K562 (cell line): ENCODE measurements around the gene OOSP3. TPM values are rescaled to one million over a fixed set of nuclear protein-coding genes. Genes with fewer than 3 reads are reported as not detected.

Experiments used
- ATAC-seq: fragments of 200-7000 bp; cut with Tn5 transposase; 3 replicates; pipeline ENCODE4 v1.9.1; 2020; ENCODE audit warnings: moderate library complexity
- BruUV-seq: library from RNA; stranded (reverse); fragments of 400-500 nt; replicated peaks from 2 replicates; lab custom pipeline; 2021; lab: Mats Ljungman, UMichigan
- CTCF ChIA-PET: fragments of 300-600 bp; formaldehyde crosslinking; extraction: SDS; loops from one replicate; lab custom pipeline; 2021; ENCODE audit warnings: low intra/inter-chr PET ratio; lab: Yijun Ruan, JAX
- POLR2A ChIA-PET: fragments of 300-600, 350-650 bp; sonication (Branson Sonifier 250); formaldehyde crosslinking; extraction: SDS; loops from one replicate; lab custom pipeline; 2021; ENCODE audit warnings: antibody characterized with exemption, inconsistent platforms; lab: Yijun Ruan, JAX
- DNase-seq, 4 experiments: peaks; one replicate each; pipeline versions ENCODE4 v3.0.0 to v3.0.0-alpha.2; 2011 to 2018; ENCODE audit warnings: low spot score in 3 of 4, mixed read lengths in 3 of 4; ENCODE audit errors: extremely low read depth in 1 of 4
- FAIRE-seq: peaks from 2 replicates; lab custom pipeline; 2011; peaks lifted over from hg19 to GRCh38; lab: Jason Lieb, UNC
- H2AFZ ChIP-seq: 2 replicates; pipeline ENCODE4 v1.6.0; 2011; ENCODE audit warnings: low read depth, low read length, control low read depth, inconsistent platforms
- H3K27ac ChIP-seq: fragments of 200-600 bp; 3 replicates; pipeline ENCODE4 v1.8.0; 2011; ENCODE audit warnings: low read depth, mild to moderate bottlenecking, control low read depth, inconsistent platforms, low read length, moderate library complexity, mixed read lengths; ENCODE audit errors: extremely low read depth
- H3K27me3 ChIP-seq, 2 experiments: fragments of 300-600 bp in 1 of 2; 2 replicates in 1 of 2; 3 replicates in 1 of 2; pipeline versions ENCODE4 v1.6.0 to v1.8.0; 2011; ENCODE audit warnings: inconsistent platforms in 2 of 2, low read length in 2 of 2, mild to moderate bottlenecking in 1 of 2, mixed read lengths in 1 of 2, moderate library complexity in 1 of 2; ENCODE audit not compliant: control insufficient read depth in 2 of 2, insufficient read depth in 2 of 2
- H3K36me3 ChIP-seq: fragments of 300-600 bp; 3 replicates; pipeline ENCODE4 v1.8.0; 2011; ENCODE audit warnings: mild to moderate bottlenecking, low read length, inconsistent platforms; ENCODE audit not compliant: control insufficient read depth, insufficient read depth
- H3K4me1 ChIP-seq, 2 experiments: fragments of 200-600 bp in 1 of 2; replicated peaks in 1 of 2; 2 replicates in 1 of 2; 3 replicates in 1 of 2; pipeline versions ENCODE4 v1.5.1 to v1.8.0; 2011; ENCODE audit warnings: inconsistent platforms in 2 of 2, low read length in 2 of 2, mild to moderate bottlenecking in 1 of 2, mixed read lengths in 1 of 2, moderate library complexity in 1 of 2; ENCODE audit not compliant: control insufficient read depth in 2 of 2, insufficient read depth in 2 of 2
- H3K4me2 ChIP-seq: 2 replicates; pipeline ENCODE4 v1.6.1; 2011; ENCODE audit warnings: low read length, control low read depth, inconsistent platforms, mixed read lengths; ENCODE audit not compliant: insufficient read depth
- H3K4me3 ChIP-seq: fragments of 200-600 bp; sonication (generic), shearing (Covaris generic); 2 replicates; pipeline ENCODE4 v1.5.1; 2016; ENCODE audit warnings: control low read depth, inconsistent platforms
- H3K79me2 ChIP-seq: fragments of 200-600 bp; 3 replicates; pipeline ENCODE4 v1.8.0; 2011; ENCODE audit warnings: low read length, inconsistent platforms; ENCODE audit not compliant: control insufficient read depth, insufficient read depth
- H3K9ac ChIP-seq, 2 experiments: 2 replicates each; pipeline versions ENCODE4 v1.6.0 to v1.6.1; 2011; ENCODE audit warnings: low read depth in 2 of 2, low read length in 2 of 2, control low read depth in 1 of 2, inconsistent platforms in 1 of 2, mild to moderate bottlenecking in 1 of 2, mixed read lengths in 1 of 2; ENCODE audit not compliant: insufficient read depth in 1 of 2
- H3K9me1 ChIP-seq: one replicate; pipeline ENCODE4 v1.6.0; 2011; ENCODE audit warnings: inconsistent platforms, mild to moderate bottlenecking, low read length, moderate library complexity; ENCODE audit not compliant: control insufficient read depth, insufficient read depth
- H3K9me3 ChIP-seq: replicated peaks from 2 replicates; pipeline ENCODE4 v1.5.1; 2011; ENCODE audit warnings: low read depth, low read length, inconsistent platforms; ENCODE audit not compliant: control insufficient read depth, insufficient read depth
- H4K20me1 ChIP-seq: replicated peaks from 2 replicates; pipeline ENCODE4 v1.6.1; 2011; ENCODE audit warnings: low read length, inconsistent platforms, mixed read lengths; ENCODE audit not compliant: control insufficient read depth, insufficient read depth
- LARP7 ChIP-seq: fragments of 450-650 bp; IDR thresholded peaks from 2 replicates; pipeline ENCODE4 v1.6.1; 2016
- NFE2L1 ChIP-seq: fragments of 450-650 bp; IDR thresholded peaks from 2 replicates; pipeline ENCODE4 v1.6.1; 2016; ENCODE audit warnings: missing genetic modification characterization, low read depth, mild to moderate bottlenecking, missing compliant biosample characterization, moderate library complexity, borderline replicate concordance
- RAD21 ChIP-seq, 2 experiments: fragments of 250-450 bp in 1 of 2; fragments of 450-650 bp in 1 of 2; sonication (Bioruptor Pico) in 1 of 2; formaldehyde crosslinking in 1 of 2; IDR thresholded peaks in 1 of 2; conservative IDR thresholded peaks in 1 of 2; 2 replicates each; pipeline versions ENCODE4 v1.4.0 to v1.8.0; 2020 to 2022; ENCODE audit warnings: mild to moderate bottlenecking in 2 of 2, moderate library complexity in 1 of 2
- RBFOX2 ChIP-seq: fragments of 200-400 bp; formaldehyde crosslinking; IDR thresholded peaks from 2 replicates; pipeline ENCODE4 v1.6.1; 2017; ENCODE audit warnings: low read depth, mild to moderate bottlenecking, low read length, moderate library complexity
- SAFB2 ChIP-seq: fragments of 200-400 bp; formaldehyde crosslinking; IDR thresholded peaks from 2 replicates; pipeline ENCODE4 v1.6.1; 2018; ENCODE audit warnings: borderline replicate concordance, low read length, low read depth, moderate library complexity; ENCODE audit not compliant: severe bottlenecking
- SP2 ChIP-seq: IDR thresholded peaks from 2 replicates; pipeline ENCODE4 v1.6.1; 2011; ENCODE audit warnings: mild to moderate bottlenecking, low read depth, low read length, moderate library complexity; ENCODE audit not compliant: poor library complexity, severe bottlenecking; ENCODE audit errors: extremely low read depth
- TEAD4 ChIP-seq, 2 experiments: sonication (generic) in 1 of 2; formaldehyde crosslinking in 1 of 2; IDR thresholded peaks; 2 replicates each; pipeline versions ENCODE4 v1.6.1 to v1.8.0; 2012 to 2022; ENCODE audit warnings: borderline replicate concordance in 1 of 2, inconsistent platforms in 1 of 2, low read length in 1 of 2, mild to moderate bottlenecking in 1 of 2, missing genetic modification reagents in 1 of 2
- YBX1 ChIP-seq: fragments of 450-650 bp; IDR thresholded peaks from 2 replicates; pipeline ENCODE4 v1.7.1; 2016; ENCODE audit warnings: mild to moderate bottlenecking
- ZNF436 ChIP-seq: fragments of 250-450, 450-650 bp; sonication (Bioruptor Pico); formaldehyde crosslinking; IDR thresholded peaks from 2 replicates; pipeline ENCODE4 v1.7.0; 2020; ENCODE audit warnings: mild to moderate bottlenecking
- ZNF707 ChIP-seq: fragments of 250-450 bp; sonication (Bioruptor Pico); conservative IDR thresholded peaks from 2 replicates; pipeline ENCODE4 v1.8.0; 2022; ENCODE audit warnings: inconsistent platforms, mild to moderate bottlenecking, moderate library complexity
- ZNF79 ChIP-seq: fragments of 250-450 bp; sonication (Bioruptor Pico); IDR thresholded peaks from 2 replicates; pipeline ENCODE4 v1.4.0; 2020; ENCODE audit warnings: low read depth, mild to moderate bottlenecking, moderate library complexity
- in situ Hi-C: fragments of 300-500 bp; cut with MboI; formaldehyde crosslinking; loops from 4 replicates; pipeline ENCODE4 v1.15.0; 2018; ENCODE audit warnings: inconsistent platforms, mixed read lengths
- intact Hi-C: fragments of 100-400 bp; cut with micrococcal nuclease; formaldehyde crosslinking; loops from 2 replicates; pipeline ENCODE4 v1.14.2; 2022
- polyA plus RNA-seq, 8 experiments: library from polyadenylated mRNA; depleted of rRNA in 4 of 8; stranded (reverse) in 5 of 8; unstranded in 3 of 8; fragments of >200 nt; fragmentation: Nextera tagmentation in 2 of 8; fragmentation: Illumina TruSeq in 1 of 8; extraction: Ambion mirVana in 2 of 8; extraction: Trizol in 1 of 8; gene quantifications; 2 replicates each; pipeline versions ENCODE4 v1.2.1 to v1.2.3, GENCODE V29; 2011 to 2014; ENCODE audit warnings: inconsistent platforms in 1 of 8, missing spikeins in 1 of 8
- total RNA-seq, 7 experiments: library from RNA; depleted of rRNA in 6 of 7; stranded (reverse); fragments of >200 nt in 6 of 7; fragmentation: Illumina TruSeq in 2 of 7; extraction: Trizol in 2 of 7; gene quantifications; 2 replicates each; pipeline versions ENCODE4 v1.2.1 to v1.2.3, GENCODE V29; 2011 to 2021; ENCODE audit warnings: low replicate concordance in 1 of 7

Gene OOSP3
- total and polyA plus RNA-seq, 9 of the 15 experiments (the other 6 are each of a cell fraction or from before 2014, with no cell fraction given): 0.09 to 0.32 (median 0.15) TPM; not detected in 6

DNA sequence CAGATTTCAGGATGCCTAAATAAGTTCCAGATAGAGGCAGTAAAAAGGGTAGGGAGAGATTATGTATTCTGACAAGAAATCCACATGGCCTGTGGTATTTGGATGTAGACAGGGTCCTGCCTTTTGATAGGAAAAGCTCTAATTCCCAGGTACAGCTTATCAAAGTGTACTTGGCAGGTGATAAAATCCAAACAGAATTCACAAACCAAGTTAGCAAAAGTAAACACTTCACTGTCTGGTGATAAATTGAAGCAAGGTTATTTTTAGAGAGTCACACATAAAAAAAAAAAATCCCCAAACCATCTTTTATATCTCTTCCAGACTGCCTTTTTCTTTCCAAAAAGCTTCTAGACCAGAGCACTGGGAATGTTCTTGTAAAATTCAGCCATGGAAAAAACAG, 39.0 kb upstream of the OOSP3 start:
- peaks cover 0 to 17% of the 10 kb centered on the region in 2 experiments; a peak in 4 of 5 replicates for H3K4me1 ChIP-seq
- BruUV-seq: no TSS peak
- TF ChIP-seq YBX1: no peak
- TF ChIP-seq LARP7: no peak
- TF ChIP-seq NFE2L1 (tag): no peak
- TF ChIP-seq SP2: no peak
- no peak for TF ChIP-seq RBFOX2
- no peak for TF ChIP-seq ZNF436
- TF ChIP-seq ZNF79: no peak
- TF ChIP-seq SAFB2: no peak
- no peak for TF ChIP-seq TEAD4 (IDR thresholded peaks at IDR 0.05; ENCODE audit: low read length)
- no peak for TF ChIP-seq TEAD4 (CRISPR knock-in tag; IDR thresholded peaks at IDR 0.05; ENCODE audit: borderline replicate concordance)
- TF ChIP-seq ZNF707: no peak
- TF ChIP-seq RAD21 (CRISPR knock-in tag; conservative IDR thresholded peaks at IDR 0.05 in 1 of 2, IDR thresholded peaks at IDR 0.05 in 1 of 2): no peak
- no peaks in the 10 kb centered on the region for H4K20me1 ChIP-seq
- H3K4me3 ChIP-seq: no peak overlapping the region
- DNase-seq: no peak
- no peak overlapping the region for H2AFZ ChIP-seq
- H3K9me3 ChIP-seq: no peaks in the 10 kb centered on the region
- no peak overlapping the region for H3K9ac ChIP-seq
- no peaks in the 10 kb centered on the region for H3K79me2 ChIP-seq
- no peaks in the 10 kb centered on the region for H3K9me1 ChIP-seq
- intact Hi-C loops: no loop called here
- H3K27ac ChIP-seq: no peak overlapping the region
- no peaks in the 10 kb centered on the region for H3K27me3 ChIP-seq
- ChIA-PET CTCF (interaction anchor here (0.7 kb wide), 1 partner anchor 421 kb away, joined by 3 read pairs; no protein-coding TSS in a partner anchor), POLR2A (no interaction called here)
- FAIRE-seq: no peak
- H3K36me3 ChIP-seq: no peaks in the 10 kb centered on the region
- no peak for ATAC-seq
- in situ Hi-C loops: no loop called here
- no peak overlapping the region for H3K4me2 ChIP-seq
